SK-N-SH (cell line): Measurements from ENCODE around the gene USP15. TPM values are rescaled to one million over a fixed set of nuclear protein-coding genes. Genes with fewer than 3 reads are reported as not detected.
"Not testable (repeated sequence)": the region's sequence is repeated elsewhere in the genome, so short reads cannot be mapped to it uniquely, and the experiment has no call there.

Experiments used
- CTCF ChIA-PET: fragments of 300-600, 350-600 bp; formaldehyde crosslinking; extraction: SDS; loops from one replicate; lab custom pipeline; 2021; lab: Yijun Ruan, JAX
- POLR2A ChIA-PET: fragments of 350-600 bp; sonication (Branson Sonifier 250); formaldehyde crosslinking; extraction: SDS; loops from one replicate; lab custom pipeline; 2020; ENCODE audit warnings: antibody characterized with exemption, inconsistent platforms; lab: Yijun Ruan, JAX
- DNase-seq: peaks from one replicate; pipeline ENCODE4 v3.0.0; 2012
- H2AFZ ChIP-seq: fragments of 200-600 bp; sonication (generic); 2 replicates; pipeline ENCODE4 v1.8.1; 2016; ENCODE audit warnings: antibody characterized with exemption, mild to moderate bottlenecking, low read depth
- H3F3A ChIP-seq: fragments of 200-600 bp; sonication (generic); replicated peaks from 2 replicates; pipeline ENCODE3; 2016; ENCODE audit warnings: antibody characterized with exemption, mild to moderate bottlenecking; ENCODE audit not compliant: insufficient read depth
- H3K27ac ChIP-seq, 2 experiments: fragments of 200-500 bp in 1 of 2; fragments of 200-600 bp in 1 of 2; sonication (Bioruptor generic) in 1 of 2; sonication (generic), shearing (Covaris generic) in 1 of 2; 2 replicates each; pipeline versions ENCODE4 v1.5.1 to v1.6.1; 2014 to 2016; ENCODE audit warnings: low read depth in 2 of 2, inconsistent platforms in 1 of 2, low read length in 1 of 2, mild to moderate bottlenecking in 1 of 2, mixed read lengths in 1 of 2
- H3K27me3 ChIP-seq: fragments of 200-600 bp; sonication (generic), shearing (Covaris generic); 2 replicates; pipeline ENCODE4 v1.6.1; 2016; ENCODE audit warnings: mixed run types; ENCODE audit not compliant: insufficient read depth
- H3K36me3 ChIP-seq, 2 experiments: fragments of 200-500 bp in 1 of 2; fragments of 200-600 bp in 1 of 2; sonication (Bioruptor generic) in 1 of 2; sonication (generic) in 1 of 2; replicated peaks in 1 of 2; 2 replicates each; pipeline versions ENCODE3 to v1.5.1; 2014 to 2016; ENCODE audit warnings: low read length in 1 of 2, mild to moderate bottlenecking in 1 of 2; ENCODE audit not compliant: insufficient read depth in 2 of 2, control insufficient read depth in 1 of 2
- H3K4me1 ChIP-seq, 2 experiments: fragments of 200-500 bp in 1 of 2; fragments of 200-600 bp in 1 of 2; sonication (Bioruptor generic) in 1 of 2; sonication (generic), shearing (Covaris generic) in 1 of 2; 2 replicates each; pipeline versions ENCODE4 v1.5.1 to v1.6.1; 2014 to 2016; ENCODE audit warnings: low read depth in 1 of 2, low read length in 1 of 2, mixed run types in 1 of 2; ENCODE audit not compliant: insufficient read depth in 2 of 2, control insufficient read depth in 1 of 2
- H3K4me2 ChIP-seq: fragments of 200-600 bp; sonication (generic), shearing (Covaris generic); 2 replicates; pipeline ENCODE4 v1.6.1; 2017; ENCODE audit warnings: mixed run types
- H3K4me3 ChIP-seq, 2 experiments: fragments of 200-500 bp in 1 of 2; fragments of 200-600 bp in 1 of 2; sonication (Bioruptor generic) in 1 of 2; sonication (generic), shearing (Covaris generic) in 1 of 2; 2 replicates each; pipeline versions ENCODE4 v1.5.1 to v1.8.1; 2014 to 2016; ENCODE audit warnings: low read depth in 2 of 2, inconsistent platforms in 1 of 2, low read length in 1 of 2, mild to moderate bottlenecking in 1 of 2, mixed read lengths in 1 of 2, moderate library complexity in 1 of 2
- H3K79me2 ChIP-seq: fragments of 200-600 bp; sonication (generic); 2 replicates; pipeline ENCODE4 v1.8.1; 2017; ENCODE audit warnings: mild to moderate bottlenecking; ENCODE audit not compliant: insufficient read depth
- H3K9ac ChIP-seq: fragments of 200-600 bp; sonication (generic); 2 replicates; pipeline ENCODE4 v1.6.1; 2017; ENCODE audit warnings: mixed run types
- H3K9me2 ChIP-seq: fragments of 200-600 bp; sonication (generic); 2 replicates; pipeline ENCODE4 v1.6.1; 2017; ENCODE audit warnings: mixed run types
- H3K9me3 ChIP-seq: fragments of 200-600 bp; sonication (generic); 2 replicates; pipeline ENCODE4 v1.6.1; 2017; ENCODE audit warnings: mixed run types, mild to moderate bottlenecking, moderate library complexity
- H4K20me1 ChIP-seq: fragments of 200-600 bp; sonication (generic); 2 replicates; pipeline ENCODE4 v1.6.1; 2017; ENCODE audit warnings: mild to moderate bottlenecking, mixed run types; ENCODE audit not compliant: insufficient read depth
- WGBS: methylation state at CpG from one replicate; pipeline ENCODE4 v1.1.6; 2017; ENCODE audit warnings: low lambda C conversion rate; 5-methylcytosine and 5-hydroxymethylcytosine counted together
- polyA plus RNA-seq, 3 experiments: library from polyadenylated mRNA; depleted of rRNA; stranded (reverse); fragments of >200 nt; gene quantifications; 2 replicates each; pipeline ENCODE4 v1.2.3, GENCODE V29; 2012
- small RNA-seq, 7 experiments: library from RNA; depleted of rRNA; stranded (forward); fragments of <200 nt; gene quantifications; one replicate each; pipeline ENCODE3, GENCODE V24; 2012

Gene USP15
- polyA plus RNA-seq, 1 of the 3 experiments (the other 2 are of a cell fraction) = 13.2 TPM

DNA sequence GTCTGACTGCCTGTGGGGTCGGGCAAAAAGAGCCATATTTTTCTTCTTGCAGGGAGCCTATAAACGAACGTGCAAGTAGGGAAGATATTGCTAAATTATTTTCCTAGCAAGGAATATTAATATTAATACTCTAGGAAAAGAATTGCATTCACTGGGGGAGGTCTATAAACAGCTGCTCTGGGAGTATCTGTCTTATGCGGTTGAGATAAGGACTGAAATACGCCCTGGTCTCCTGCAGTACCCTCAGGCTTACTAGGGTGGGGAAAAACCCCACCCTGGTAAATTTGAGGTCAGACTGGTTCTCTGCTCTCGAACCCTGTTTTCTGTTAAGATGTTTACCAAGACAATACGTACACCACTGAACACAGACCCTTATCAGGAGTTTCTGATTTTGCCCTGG is 203.0 kb downstream of the USP15 start:
- H3K9me3 ChIP-seq, H4K20me1 ChIP-seq, DNase-seq, H3K4me3 ChIP-seq, H3K36me3 ChIP-seq, POLR2A ChIA-PET, H3K9me2 ChIP-seq, H3K4me1 ChIP-seq, H3F3A ChIP-seq, H3K9ac ChIP-seq, H3K4me2 ChIP-seq, H3K27ac ChIP-seq, H3K27me3 ChIP-seq, H2AFZ ChIP-seq: not testable (repeated sequence)
- peaks cover 16% of the 10 kb centered on the region for H3K79me2 ChIP-seq
- WGBS = 33% methylated on average over 7 of the region's 7 CpGs
- CTCF ChIA-PET = interaction anchor here (1.5 to 4.9 kb wide), 2 partner anchors 26 to 124 kb away, joined by 3 to 31 read pairs; no protein-coding TSS in a partner anchor

Small RNAs within 50 kb of the gene (small RNA-seq; reads per million reads assigned to genes)
- gene RF00017 (0 reads per million in 7 experiments), gene RNU6-595P (0 reads per million in 7 experiments)

Other genes with a start within 250 kb of the USP15 start
- gene MON2, start 206.4 kb downstream of the USP15 start, polyA plus RNA-seq (2012; rRNA removed) = 4.4 and 5.1 TPM in 2 replicates